ENCODE measurements around the gene RAD51B.

Gene RAD51B

DNA sequence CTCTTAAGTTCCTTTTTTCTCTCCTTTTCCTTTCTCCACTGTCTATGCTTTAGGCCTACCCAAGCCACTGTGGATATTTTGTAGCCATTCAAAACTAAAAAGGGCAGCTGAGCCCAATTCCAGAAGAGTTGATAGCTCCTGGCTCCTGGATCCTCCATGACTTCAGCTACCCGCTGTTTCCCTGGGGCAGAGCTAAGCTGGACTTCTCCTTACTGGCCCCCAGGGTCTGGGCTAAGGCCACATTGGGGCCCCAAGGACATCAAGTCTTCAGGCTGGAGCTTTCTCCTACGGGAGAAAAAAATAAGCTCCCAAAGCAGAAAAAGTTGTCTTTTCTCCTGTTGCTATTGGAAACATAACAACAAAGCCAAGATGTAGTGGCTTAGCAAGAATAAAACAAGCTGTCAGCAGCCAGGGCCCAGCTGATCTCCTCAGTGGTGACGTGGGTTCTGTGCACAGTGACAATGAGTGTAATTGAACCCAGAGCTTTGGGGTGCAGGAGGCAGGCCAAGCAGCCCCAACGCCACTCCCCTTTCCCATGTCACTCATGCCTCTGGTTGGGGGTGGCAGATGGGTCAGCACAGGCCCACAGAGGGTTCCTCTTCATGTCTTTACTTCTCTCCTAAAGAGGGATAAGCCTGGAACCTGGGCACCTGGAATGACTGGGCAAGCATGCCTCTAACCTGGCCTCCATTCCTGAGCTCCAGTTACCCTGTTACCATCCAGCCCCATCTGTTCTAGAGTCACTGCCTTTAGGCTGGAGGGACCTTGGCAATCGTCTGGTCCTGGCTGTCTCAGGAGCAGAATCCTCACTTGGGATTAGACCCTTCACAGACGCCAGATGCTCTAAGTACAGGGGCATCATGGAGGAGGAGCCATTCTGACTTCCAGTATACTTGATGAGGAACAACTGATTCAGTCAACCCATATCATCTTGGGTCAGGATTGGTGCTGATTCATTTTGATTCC, 802.1 kb downstream of the RAD51B start:
- DNase-seq, result no peak

DNA sequence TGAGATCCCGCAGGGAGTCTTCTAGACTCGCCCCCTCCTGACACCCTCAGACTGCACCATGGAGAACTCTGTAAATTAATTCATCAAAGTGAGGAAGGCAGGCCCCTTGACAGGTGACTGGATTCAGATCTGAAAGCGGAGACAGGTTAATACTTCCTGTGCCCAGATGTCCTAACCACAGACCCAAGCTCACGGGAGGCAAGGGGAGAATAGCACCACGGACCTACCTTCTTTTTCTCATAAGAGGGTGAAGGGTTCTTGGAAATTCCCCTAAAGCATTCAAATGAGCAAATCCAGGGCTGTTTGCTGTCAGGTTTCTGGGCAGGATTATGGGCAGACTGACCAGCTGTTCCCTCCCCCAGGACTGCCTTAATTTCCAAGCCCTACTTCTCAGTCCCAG, 803.3 kb downstream of the RAD51B start:
- no peak for DNase-seq

DNA sequence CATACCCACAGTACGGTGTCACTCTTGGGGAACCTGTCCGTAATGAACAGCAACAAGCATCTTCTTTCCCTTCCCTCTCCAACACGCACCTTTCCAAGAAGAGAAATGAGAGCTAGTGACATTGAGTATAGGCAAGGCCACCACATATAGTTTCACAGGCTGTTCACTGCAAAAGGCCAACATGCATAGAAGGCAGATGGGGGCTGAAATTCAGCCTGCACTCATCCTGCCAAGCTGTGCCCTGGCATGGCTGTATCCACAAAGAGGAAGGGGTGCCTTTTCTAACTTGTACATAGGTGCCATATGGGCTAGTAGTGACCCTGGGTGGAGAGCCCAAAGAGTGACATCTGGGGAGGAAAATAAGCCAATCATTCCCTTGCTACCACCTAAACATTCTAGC, 803.7 kb downstream of the RAD51B start:
- no peak for DNase-seq

DNA sequence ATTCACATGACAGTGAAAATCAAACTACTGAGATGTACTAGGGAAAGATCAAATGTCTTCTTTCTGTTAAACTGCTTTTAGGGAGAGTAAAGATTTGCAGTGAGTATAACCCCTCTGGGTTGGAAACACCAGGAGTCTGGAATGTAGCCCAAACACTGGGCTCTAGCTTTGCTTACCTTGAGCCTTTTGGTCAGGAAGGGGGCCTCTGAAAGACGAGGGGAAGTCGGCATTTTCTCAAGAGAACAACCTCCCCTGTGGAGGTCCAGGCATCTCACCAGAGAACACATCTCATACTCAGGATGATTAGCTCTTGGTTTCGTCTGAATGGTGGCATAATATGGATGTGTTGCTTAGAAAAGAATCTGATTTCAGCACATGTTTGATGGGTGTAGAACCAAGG, 804.2 kb downstream of the RAD51B start:
- no peak for DNase-seq

DNA sequence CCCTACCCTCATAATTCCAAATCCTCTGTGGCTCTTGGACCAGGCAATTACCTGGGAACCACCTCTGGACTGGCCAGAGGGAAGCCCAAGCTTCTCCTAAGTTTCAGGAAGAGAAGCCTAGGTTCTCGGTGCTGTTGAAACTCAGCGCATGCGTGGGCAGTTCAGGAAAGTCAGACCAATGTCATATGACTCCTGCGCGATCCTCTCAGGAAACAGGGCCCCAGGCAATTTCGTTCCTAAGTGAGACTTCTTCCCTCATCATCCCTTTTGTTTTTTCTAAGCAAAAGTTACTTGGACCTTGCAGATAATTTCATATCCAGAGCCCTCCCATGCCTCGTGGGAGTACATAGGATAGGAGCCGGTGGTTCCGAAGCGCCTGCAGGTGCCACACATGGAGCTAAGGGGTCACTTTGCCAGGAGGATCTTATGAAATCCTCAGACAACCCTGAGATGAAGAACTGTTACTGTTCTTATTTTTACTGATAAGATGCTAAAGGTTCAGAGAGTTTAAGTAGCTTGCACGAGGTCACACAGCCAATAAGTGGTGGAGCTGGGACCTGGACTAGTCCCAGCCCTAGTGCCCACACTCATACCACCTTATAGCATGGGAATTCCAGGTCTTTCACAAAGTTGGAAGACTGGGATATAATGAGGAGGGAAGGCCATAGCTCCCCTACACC, 805.1 kb downstream of the RAD51B start:
- no peak for DNase-seq

DNA sequence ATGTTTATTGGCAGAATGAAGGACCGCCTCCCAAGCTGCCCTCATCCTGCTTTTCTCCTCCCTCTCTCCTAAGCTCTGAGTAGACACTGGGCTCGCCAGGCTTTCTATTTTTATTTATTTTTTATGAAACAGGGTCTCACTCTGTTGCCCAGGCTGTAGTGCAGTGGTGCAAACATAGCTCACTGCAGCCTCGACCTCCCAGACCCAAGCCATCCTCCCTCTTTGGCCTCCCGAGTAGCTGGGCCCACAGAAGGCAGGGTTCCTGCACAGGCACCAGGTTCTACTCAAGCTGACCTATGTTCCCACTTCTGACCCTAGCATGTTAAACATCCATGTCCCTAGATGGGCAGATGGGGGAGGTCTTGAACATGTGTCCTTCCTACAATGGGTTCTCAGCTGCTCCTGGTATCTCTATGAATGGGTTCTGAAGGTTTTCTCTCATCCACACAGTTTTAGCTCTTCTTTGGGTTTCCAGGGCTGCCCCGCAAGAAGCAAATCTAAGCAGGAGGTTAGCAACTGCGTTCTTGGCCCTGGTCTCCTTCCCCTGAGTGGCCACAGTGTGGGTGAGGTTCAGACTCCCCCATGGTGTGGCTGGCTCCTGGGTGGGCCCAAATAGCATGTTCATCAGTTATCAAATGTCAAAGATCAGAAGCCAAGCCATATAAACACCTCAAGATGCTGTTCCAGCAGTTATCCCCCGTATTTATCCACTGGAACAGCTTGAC, 805.9 kb downstream of the RAD51B start:
- no peak for DNase-seq

DNA sequence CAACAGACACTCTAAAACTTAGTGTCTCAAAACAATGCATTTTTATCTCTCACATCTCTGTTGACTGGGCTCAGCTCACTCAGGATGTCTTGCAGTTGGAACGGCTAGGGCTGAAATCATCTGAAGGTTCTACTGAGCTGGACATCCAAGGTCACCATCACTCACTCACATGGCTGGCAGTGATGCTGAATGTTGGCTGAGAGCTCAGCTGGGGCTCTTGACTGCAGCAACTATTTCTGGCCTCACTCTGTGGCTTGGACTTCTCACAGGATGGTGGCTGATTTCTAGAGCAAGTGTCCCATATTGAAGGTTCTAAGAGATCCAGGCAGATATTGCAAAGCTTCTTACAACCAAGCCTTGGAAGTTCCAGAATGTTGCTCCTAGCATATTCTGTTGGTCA, 806.8 kb downstream of the RAD51B start:
- no peak for DNase-seq

DNA sequence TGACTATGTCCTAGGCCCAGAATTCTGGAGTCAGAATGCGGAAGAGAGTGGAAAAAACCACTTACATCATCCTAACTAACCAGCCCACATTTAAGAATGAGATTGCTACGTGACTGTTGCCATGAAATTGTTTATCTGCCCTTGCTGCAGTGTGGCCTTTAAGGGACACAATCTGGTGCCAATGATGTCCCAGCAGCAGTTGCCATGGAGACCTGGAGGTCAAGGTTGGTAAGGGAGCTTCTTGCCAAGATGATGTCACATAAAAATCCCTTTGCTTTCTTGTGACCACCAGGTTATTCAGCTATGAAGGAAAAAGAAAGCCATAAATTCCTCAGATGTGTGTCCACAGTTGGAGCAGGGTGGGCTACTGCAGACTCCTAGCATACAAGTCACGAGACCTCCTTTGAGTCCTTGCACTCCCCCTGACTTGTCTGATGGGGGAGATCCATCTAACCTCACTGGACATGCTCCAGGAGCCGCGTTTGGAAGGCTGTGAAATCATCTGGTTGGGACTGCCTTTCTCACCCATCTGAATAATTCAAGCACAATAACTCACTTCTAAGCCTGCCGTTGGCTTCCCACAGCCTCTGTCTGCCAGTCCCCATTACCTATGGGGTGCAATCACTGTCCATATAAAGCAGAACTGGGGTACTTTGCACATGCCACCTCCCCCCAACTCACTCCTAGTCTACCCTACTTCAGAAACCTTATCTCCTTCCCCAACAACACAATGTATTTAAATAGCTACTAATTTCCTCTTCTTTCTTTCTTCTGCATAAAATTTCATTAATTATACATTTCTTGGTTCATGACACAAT, 807.7 kb downstream of the RAD51B start:
- no peak for DNase-seq

DNA sequence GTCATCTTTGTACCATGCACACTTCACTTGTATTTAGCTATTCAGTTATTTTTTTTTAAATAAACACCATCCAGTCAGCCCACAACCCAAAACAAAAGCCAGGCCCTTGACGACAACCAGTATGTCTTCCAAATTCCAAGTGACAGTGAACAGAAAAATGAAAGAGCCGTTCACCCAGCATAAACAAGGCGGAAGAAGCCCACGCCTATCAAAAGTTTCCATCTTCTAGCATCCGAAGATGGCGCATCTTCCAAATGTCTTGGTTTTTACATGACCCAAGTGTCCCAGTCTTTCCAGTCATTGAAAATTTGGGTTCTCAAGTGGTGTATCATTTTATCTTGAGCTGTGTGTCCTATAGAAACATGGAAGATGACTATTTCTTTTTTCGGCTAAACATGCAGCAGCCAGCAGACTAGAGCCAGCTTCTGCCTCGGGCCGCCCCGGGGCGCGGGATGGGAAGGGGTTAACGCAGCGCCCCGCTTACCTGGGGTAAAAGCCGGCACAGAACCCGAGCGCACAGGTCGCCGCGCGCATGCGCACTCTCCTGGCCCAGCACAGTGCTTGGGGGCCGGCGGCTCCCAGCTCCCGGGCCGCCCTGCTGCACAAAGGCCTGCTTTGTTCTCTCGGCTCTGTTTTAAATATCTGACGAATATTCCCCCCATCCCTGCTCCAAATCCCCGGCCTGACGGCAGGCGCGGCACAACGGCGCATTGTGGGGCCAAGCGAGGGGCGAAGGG, 808.5 kb downstream of the RAD51B start:
- no peak for DNase-seq

DNA sequence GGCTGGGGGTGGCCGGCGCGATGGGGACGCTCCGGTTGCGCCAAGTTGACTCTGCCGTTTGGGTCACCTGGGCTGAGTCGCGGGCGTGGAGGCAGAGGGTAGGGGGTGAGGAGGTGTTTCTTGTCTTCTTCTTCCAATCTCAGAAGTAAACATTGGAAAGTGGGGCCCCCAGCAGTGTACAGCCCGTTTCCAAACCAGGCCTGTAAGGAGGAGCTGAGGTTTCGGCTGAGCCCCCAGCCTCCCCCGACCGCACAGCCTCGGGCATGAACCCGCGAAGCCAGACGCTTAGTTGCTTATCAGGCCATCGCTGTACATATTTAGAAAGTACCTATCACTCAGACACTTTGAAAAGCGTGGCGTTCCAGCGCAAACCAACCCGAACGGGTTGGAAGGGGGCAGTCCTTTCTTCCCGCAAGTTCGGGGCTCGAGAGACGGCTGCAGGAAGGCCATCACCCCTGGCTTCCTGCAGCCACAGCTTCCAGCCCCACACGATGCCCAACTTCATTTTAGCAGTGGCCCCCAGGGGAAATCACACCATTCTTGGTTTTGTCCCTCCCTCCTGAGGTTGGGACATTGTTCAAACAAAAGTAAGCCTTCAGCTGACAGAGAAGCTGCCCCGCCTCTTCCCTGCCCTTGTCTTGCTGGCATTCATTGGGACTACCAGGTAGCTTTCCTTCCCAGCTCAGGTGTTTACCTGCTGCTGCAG, 809.2 kb downstream of the RAD51B start:
- no peak for DNase-seq

DNA sequence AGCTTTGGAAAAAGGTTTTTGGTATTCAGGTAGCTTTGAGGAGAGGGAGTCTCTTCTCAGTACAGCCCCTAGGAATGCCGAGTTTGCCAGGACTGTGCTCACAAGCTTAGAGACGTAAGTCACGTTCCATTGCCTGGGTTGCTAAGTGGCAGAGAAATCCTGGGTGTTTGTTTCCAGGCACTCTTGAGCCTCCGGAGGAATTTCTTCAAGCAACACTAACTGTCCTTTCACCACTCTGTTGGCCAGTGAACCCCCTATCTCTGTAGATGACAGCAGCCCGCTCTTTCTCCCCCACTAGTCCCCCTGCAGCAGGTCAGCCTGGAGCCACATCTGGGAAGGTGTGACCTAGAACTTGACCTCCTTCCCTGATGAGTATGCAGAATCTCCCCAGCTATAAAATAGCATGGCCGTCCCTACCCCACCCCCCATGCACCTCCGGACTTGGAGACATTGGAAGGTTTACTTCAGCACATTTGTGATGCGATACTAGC, 810.5 kb downstream of the RAD51B start:
- no peak for DNase-seq

DNA sequence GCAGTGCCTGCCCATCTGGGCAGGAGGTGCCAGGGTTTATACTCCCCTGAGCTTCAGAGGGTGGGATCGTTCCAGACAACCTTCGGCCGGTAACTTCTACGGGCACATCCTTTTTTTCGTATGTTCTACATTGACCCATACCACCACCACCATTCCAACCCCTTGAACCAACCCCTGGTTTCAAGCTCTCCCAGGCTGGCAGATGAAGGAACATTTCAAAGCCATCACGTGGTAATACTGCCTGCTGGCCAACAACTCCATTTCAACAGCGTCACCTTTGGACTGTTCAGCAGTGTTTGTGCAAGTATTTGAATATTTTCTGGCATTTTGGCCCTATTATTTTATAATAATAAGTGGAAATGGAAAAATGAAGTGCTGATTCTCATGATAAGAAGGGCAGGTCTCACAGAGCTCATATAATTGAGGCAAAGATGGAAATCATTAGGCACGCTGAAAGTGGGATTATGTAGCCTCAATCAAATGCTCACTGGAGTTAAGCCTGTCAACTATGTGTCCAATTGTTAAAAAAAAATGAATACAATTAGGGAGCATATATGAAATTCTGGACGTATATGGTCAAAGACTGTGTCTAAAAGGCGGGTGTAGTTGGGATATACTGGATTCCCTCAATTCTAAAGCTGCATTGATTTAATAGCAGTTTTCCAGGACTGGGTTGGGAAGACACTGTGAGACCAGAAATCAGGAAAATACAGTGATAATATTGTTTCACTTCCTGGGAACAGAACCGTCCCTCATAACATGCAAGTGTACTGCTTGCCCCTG, 811.2 kb downstream of the RAD51B start:
- DNase-seq, result no peak

DNA sequence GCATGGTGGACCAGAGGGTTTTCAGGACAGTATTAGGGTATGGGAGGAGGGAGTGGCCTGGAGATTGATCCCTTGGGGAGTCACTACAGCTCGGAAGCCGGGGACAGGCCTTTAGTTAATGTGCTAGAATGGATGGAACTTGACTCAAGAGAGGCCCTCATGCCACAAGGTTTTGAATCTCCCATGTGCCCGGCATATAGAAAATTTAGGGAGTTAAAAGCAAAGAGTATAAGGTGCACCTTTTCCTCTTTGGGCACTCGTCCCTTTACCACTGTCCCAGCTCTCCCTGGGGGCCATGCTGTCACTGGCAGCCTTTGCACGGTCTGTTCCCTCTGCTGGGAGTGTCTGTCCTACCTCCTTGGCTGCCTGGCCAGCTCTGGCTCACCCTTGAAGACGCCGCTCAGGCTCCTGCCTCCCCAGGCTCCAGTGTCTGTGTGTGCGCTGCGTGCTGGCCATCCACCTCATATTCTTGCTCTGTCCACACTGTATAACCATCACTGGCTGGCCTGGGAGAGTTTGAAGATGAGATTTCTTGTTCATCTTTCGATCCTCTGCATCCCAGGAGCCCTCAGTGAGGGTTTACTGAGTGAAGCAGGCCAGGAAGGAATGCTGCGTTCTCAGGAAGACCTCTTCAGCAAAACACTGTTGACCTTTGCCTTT, 811.9 kb downstream of the RAD51B start:
- DNase-seq, result no peak

DNA sequence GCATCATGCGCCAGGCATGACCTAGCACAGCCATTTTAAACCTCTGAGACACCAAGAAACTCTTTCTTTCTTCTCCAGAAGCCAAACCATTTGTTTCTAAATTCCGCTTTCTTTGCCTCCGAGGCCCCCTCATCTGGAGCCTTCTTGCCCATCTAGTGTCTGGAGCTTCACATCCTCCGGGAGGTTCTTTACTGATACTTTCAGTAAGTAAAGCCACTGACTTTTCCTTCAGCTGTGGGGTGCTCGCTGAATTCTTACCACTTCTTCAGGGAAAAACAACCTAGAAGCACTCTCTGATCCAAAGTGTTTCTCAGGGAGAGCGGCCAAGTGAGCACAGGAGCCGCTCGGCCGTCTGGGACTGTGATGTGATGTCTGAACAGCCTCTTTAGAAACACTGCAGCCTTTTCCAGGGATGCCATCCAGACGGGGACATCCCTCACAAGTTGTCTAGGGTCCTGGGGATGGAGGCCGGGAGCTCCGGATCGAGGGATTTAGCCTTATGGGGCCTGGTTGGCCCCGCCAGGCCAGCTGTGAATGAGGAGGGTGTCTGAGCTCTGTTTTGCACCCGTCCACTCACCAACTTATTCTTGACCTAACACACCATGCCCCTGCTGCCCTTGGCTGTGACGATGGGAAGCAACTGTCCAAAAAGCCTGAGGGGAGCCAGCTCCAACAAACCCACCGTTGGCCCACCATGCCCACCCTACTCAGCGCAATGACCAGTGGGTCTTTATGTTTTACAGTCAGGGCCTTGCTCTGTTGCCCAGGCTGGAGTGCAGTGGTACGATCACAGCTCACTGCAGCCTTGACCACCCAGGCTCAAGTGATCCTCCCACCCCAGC, 812.7 kb downstream of the RAD51B start:
- DNase-seq, result no peak

DNA sequence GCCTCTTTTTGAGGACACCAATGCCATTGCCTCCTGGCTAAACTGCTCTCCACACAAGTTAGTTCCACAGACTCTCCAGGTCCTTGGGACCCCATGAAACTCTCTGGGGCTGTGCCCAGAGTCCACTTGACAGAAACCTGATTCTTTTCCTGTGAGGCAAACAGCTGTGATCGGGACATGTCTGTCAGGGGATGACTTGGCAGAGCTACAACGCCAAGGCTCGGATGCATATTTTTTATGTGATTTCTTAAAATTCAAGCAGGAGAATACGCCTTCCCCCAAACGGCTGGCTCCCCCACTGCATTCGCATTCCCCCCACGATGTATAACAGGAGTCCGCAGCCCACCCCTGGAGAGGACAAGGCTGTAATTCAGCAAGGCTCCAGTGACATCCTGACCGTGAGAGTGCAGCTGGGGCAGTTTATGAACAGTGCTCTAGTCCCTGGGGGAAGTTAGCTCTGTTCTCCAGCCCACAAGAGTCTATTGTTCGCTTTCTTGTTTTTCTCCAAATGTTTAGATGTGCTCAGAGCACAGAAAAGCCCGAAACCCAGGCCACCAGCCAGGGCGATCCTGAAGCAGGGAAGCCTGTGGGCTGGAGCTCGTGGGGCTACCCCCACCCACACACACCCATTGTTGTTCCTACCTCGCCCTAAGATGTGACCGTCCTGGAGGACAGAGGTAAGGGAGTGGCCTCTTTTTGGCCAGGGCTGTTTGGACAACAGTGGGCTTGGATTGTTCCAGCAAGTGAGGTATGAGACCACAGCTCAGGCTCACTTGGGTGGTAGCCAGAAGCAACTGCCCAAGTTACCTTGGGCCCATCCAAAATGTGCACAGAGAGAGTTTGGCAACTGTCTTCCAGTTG, 813.8 kb downstream of the RAD51B start:
- no peak for DNase-seq

DNA sequence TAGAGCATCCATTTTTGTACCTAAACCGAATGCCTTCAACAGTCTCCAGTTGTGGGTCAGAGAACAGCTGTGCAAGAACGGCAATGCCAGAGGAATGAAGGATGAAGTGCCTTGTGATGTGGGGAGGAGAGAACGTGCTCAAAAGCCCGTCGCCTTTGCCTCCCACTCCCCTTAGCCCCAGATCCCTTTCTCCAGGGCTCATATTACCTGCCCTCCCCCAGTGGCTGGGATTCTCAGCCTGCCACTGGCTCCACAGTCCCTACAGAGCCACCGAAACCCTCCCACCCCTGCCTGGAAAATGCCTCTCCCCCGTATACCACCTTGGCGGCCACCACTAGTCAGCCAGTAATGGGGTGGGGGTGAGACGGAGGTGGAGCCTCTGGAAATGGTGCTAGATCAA, 814.8 kb downstream of the RAD51B start:
- DNase-seq, result no peak

DNA sequence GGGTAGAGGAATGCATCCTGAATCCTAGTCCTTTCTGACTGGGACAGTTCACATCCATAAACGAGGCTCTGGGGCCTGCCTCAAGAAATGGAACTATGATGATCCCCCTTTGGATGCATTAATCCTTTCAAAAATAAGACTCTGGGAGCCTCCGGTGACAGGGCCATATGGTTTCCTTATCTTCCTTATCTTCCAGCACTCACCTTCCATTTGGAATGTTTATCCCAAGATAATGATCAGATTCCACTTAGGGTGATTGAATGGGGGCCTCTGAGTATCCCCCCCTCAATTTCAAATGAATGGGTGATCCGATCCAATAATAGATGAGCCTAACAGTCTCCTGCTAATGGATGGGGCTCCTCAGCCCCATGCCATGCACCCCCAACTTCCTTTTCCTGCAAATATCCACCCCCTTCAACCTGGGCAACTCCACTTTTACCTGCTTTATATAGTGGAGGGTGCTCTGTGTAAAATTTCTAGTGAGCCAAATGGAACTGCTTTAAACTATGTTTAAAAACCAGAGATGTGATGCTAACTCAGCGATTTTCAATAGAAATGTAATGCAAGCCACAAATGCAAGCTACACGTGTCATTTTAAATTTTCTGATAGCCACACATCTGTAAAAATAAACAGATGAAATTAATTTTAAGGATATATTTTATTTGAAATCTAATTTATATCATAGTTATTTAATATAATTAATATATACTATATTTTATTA, 815.5 kb downstream of the RAD51B start:
- DNase-seq, result no peak

All from MV-4-11 (cell line).